ENCODE results near the gene JMJD8. TPM values are rescaled to one million over a fixed set of nuclear protein-coding genes. Genes with fewer than 3 reads are reported as not detected.

Gene JMJD8
- total RNA-seq, 2 donors from 2014 or later: 49.8 to 58.9 TPM

DNA sequence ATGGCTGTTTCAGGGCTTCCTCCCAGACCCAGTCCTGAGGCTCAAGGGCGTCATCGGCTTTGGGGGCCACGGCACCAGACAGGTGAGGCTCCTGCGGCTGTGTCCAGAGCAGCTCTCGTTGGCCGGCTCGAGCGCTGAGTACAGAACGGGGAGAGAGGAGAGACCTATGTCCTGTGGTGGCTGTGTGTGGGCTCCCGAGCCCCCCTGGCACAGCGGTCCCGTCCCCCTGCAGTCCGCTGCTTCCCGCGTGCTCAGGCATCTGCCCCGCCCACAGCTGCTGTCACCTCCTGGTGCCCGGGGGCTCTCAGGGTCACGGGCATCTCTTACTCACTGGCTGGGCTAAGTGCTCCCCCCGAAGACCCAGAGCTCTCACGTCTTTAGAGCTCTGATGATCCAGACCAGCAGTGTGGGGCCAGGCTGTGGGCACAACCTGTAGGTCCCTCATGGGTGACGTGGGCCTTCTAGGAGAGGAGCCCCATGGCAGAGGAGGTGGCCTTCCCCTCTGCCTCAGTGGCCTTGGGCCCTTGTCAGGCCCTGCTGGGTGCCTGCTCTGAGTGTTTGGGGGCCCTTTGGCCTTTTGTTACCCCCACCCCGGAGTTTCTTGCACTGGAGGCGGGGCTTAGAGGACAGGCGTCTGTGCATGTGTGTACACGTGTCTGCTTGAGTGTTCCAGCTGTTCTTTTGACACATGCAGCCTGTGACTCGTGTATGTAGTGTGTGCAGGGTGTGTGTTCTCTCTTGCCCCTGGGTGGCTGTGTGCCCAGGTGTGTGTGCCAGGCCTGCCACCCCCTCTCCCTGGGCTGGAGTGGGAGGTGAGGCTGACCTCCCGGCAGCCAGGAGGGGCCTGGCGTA, 31.5 kb downstream of the JMJD8 start:
- intact Hi-C loops (cut with DNase I): loop anchor here in 1 of 2 donors (2.0 kb wide), 1 partner anchor 62 kb away; the partner anchor contains the start of gene RAB40C
- no peak for DNase-seq (ENCODE audit: low spot score)

- DNase-seq (ENCODE audit: low spot score): no peak
- intact Hi-C loops (cut with DNase I): loop anchor here in 1 of 2 donors (2.0 kb wide), 1 partner anchor 61 kb away; the partner anchor contains the start of gene RAB40C
These were observed 32.3 kb downstream of the JMJD8 start for GRCh38 chr16:651844-652243.

GRCh38 chr16:649631-650030, 34.5 kb downstream of the JMJD8 start:
- intact Hi-C loops (cut with DNase I): loop anchor here (5.0 kb wide), 2 partner anchors 62 to 262 kb away; no protein-coding TSS in a partner anchor
- DNase-seq (ENCODE audit: low spot score): no peak

- peak; percentile 98 for DNase-seq (ENCODE audit: low spot score)
- intact Hi-C loops (cut with DNase I): loop anchor here (5.0 kb wide), 2 partner anchors 62 to 262 kb away; no protein-coding TSS in a partner anchor
These were observed 35.1 kb downstream of the JMJD8 start, which contains the start of gene WDR90 for GRCh38 chr16:648781-649589. Gene WDR90, plus strand, starts transcription at chr16:649365. Its CDS starts 52 bp downstream, at chr16:649417.

DNA sequence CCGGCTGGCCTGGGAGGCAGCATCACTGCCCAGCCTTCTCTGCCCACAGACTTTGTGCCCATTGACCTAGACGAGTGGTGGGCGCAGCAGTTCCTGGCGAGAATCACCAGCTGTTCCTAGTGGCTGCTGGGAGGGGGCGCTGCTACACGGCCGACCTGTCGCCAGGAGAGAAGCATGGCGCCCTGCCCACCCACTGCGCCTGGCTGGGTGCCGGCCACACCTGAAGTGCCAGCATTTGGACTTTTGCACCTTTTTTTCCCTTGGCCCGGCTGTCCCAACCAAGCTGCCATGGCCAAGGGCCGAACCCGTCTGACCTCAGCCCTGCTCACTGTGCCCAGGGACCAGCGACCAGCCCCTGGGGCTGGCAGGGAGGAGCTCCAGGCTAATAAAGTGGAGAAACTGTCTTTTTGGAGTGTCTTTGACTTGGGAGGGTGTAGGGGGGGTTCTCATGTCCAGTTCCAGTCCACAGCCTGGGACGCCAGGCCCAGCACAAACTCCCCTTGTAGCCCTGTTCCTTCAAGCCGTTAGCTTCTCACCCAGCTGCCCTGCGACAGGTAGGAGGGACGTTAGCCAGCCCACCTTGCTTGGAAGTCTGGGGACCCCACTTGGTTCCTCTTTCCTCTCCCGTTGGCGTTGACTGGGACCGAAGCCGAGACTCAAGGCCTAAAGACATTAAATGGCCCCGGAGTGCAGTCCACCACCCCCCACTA, 35.9 kb downstream of the JMJD8 start:
- no peak for DNase-seq (ENCODE audit: low spot score)
- intact Hi-C loops (cut with DNase I): loop anchor here (5.0 kb wide), 2 partner anchors 61 to 261 kb away; no protein-coding TSS in a partner anchor

DNA sequence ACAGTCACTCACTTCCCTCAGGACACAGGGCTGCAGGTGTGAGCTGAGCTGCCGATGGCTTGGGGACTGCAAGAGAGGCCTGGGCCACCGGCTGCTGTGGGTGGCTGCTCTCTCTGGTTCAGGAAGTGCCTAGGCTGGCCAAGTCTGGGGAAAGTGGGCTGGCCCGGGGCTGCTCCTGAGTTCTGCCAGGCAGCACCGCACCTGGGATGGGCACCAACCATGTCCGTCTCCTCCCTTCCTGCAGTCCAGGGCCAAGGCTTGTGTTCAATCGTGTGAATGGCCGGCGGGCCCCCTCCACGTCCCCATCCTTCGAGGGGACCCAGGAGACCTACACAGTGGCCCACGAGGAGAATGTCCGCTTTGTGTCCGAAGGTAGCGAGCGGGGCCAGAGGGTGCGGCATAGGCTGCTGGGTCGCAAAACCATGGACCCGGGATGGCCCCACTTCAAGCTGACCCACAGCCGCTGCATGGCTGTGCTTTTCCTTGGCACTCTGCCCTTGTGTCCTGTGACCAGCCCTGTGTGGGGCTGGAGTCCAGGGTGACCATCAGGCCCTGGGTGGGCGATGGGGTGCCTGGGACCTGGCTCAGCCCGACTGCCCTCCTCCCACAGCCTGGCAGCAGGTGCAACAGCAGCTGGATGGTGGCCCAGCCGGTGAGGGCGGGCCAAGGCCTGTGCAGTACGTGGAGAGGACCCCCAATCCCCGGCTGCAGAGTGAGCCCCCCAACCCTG, 36.8 kb downstream of the JMJD8 start:
- DNase-seq (ENCODE audit: low spot score): no peak
- intact Hi-C loops (cut with DNase I): loop anchor here (5.0 kb wide), 2 partner anchors 60 to 260 kb away; no protein-coding TSS in a partner anchor

- no peak for DNase-seq (ENCODE audit: low spot score)
- intact Hi-C loops (cut with DNase I): loop anchor here (5.0 kb wide), 2 partner anchors 59 to 259 kb away; no protein-coding TSS in a partner anchor
These were observed 37.4 kb downstream of the JMJD8 start for GRCh38 chr16:646679-647172.

DNA sequence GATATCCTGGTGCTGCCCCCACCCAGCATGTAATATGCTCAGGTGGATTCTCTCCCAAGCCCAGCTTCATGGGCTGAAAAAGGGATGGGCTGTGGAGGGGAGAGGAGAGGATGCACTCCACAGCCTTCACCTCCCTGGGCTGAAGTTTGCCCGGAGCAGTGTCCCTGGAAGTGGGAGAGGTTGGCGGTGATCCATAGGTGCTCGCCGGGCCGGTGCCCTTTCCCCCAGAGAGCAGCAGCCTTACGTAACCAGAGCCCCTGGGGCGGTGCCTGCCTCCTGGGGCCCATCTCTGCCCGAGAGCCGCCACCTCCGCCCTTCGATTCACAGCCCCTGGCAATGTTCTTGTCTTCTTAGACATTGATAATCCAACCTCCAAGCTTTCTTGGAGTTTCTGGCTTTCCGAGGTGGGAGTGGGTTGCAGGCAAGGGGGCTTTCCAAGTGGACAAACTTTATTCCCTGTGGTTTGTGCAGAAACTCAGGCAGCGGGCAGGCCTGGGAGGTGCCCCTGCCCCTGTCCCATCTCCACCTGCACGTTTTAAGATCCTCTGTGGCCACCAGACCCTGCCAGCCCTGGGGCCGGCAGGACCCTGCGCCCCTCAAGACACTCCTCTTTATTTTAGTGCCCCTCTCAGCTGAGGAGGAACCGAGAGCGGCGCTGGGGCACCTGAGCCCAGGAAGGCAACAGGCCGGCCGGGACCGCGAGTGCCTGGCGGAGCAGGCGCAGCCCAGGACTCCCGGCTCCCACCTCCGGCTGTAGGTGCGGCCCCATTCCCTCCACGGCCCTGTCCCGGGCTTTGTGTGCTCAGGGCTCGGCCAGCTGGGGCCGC, 38.1 kb downstream of the JMJD8 start:
- intact Hi-C loops (cut with DNase I): loop anchor here (5.0 kb wide), 2 partner anchors 59 to 259 kb away; no protein-coding TSS in a partner anchor
- DNase-seq (ENCODE audit: low spot score): no peak

DNA sequence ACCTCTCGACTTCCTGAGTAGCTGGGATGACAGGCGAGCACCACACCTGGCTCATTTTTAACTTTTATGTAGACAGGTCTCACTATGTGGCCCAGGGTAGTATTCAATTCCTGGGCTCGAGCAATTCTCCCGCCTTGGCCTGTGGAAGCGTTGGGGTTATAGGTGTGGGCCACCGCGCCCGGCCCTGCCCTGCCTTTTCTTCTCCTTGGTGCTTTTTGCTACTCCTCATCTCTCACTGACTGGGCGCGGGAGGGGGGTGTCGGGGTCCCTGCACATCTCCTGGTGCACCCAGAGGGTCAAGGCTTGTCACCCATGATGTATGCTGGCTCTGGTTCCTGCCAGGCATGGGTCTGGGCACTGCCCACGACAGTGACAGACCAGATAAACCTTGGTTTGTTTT, 39.6 kb downstream of the JMJD8 start:
- intact Hi-C loops (cut with DNase I): no loop called here

DNA sequence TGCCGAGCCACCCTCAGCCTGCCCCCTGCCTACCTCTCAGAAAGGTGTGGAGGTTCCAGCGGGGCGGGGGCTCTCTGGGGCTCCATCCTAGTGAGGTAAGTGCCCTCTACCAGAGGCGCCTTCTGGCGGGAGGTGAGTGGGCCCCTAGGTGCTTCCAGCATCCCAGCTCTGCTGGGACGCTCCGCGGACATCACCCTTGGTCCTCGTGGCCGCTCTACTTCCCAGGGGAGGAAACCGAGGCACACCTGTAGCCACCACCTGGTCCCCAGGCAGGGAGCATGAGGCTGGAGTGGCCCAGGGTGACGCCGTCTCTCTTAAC, 41.1 kb downstream of the JMJD8 start:
- intact Hi-C loops (cut with DNase I): no loop called here

More for the DNA sequence above, 39.6 kb downstream of the JMJD8 start:
- no peak for DNase-seq (ENCODE audit: low spot score)

DNA sequence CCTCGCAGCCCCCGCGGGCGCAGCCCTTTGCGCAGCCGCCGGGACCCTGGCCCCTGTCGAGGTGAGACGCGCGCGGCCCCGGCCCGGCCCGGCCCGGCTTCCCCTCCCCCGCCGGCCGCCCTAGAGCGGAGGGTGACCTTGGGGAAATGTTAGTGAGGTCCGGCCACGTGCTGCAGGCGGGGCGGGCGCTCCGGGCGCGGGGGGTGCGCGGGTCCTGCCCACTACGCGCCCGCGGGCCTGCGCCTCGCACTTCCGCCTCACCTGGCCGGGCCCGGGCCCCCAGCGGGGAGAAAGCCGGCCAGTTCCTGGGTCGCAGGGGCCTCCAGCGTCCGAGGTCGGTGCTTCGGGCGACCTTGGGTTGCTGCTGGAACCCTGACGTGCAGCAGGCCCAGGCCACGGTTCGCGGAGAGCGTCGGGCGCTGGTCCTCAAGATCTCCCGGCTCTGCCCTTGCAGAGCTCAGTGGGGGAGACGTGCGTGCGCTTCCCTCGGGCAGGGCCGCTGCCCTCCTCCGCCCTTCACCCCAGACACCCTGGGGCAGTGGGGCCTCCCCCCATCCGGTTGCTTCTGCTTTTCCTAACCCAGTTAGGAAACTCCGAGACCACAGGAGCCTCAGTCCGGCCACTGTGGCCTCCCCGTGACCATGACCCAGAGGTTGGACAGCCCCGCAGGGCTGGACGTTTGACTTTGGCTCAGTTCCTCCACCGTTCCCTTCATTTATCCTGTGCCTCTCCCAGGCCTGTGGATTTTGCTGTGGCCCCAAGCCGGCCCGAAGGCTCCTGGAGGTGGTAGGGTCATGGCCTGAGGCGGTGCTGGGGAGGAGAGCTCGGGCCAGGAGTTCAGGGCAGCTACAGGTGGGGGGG, 41.7 kb downstream of the JMJD8 start:
- DNase-seq (ENCODE audit: low spot score): no peak
- intact Hi-C loops (cut with DNase I): no loop called here

More for the DNA sequence above, 41.1 kb downstream of the JMJD8 start:
- no peak for DNase-seq (ENCODE audit: low spot score)

GRCh38 chr16:641326-642188, 42.6 kb downstream of the JMJD8 start, which contains the start of gene MCRIP2:
Gene MCRIP2, plus strand, starts transcription at chr16:641828. Its CDS starts 164 bp downstream, at chr16:641992.
- intact Hi-C loops (cut with DNase I): no loop called here

GRCh38 chr16:640614-641013, 43.5 kb downstream of the JMJD8 start:
- DNase-seq (ENCODE audit: low spot score): no peak
- intact Hi-C loops (cut with DNase I): no loop called here

More at GRCh38 chr16:641326-642188, 42.6 kb downstream of the JMJD8 start, which contains the start of gene MCRIP2:
- peak; percentile 94 for DNase-seq (ENCODE audit: low spot score)

DNA sequence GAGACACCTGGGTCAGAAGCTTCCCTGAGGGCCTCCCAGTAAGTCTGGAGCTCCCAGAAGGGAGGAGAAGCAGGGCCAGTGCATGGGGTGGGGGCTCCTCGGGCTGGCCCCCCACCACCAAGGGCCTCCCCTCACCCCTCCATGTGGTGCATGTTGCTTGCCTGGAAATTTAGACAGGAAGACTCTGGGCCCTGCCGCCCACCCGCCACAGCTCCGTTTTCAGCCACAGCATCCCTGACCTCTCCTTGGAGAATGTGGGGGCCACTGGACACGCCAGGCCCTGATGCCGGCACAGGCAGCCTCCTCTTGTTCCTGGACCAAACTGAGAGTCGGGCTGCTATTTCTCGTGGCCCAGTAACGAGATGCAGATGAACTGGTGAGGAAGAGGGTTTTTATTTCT, 45.3 kb downstream of the JMJD8 start:
- intact Hi-C loops (cut with DNase I): no loop called here
- DNase-seq (ENCODE audit: low spot score): no peak

- no peak for DNase-seq (ENCODE audit: low spot score)
- intact Hi-C loops (cut with DNase I): no loop called here
These were observed 46.0 kb downstream of the JMJD8 start for GRCh38 chr16:638034-638543.

Measured in posterior vena cava (tissue), 2 donors.